WI38 (cell line): Measurements from ENCODE around the gene C1orf146.
"Not testable (repeated sequence)": the region's sequence is repeated elsewhere in the genome, so short reads cannot be mapped to it uniquely, and the experiment has no call there.

ENCODE experiments used
- H3K4me3 ChIP-seq: 2 replicates; pipeline ENCODE4 v1.5.1; 2011; ENCODE audit warnings: low read depth, mild to moderate bottlenecking, control low read depth, low read length
- CTCF ChIP-seq: IDR thresholded peaks from 2 replicates; pipeline ENCODE4 v1.5.1; 2012; ENCODE audit warnings: low read depth, mild to moderate bottlenecking, control low read depth, low read length

The C1orf146 gene

DNA sequence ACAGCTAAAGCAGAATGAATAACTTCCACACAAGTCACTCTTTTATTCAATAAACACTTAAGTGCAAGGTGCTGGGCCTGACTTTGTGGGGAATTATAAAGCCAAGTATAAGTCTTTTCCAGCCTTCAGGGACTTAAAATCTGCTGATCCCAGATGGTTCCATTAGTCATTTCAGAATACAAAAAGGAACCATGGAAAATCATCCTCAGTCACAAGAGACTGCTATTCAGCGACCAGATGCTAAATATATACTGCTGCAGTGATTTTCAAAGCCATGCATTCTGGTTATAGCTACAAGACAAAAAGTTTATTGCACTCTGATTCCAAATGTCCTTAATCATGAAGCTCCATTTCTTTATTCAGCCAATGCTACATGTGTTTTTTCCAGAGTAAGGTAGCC lies 55.3 kb downstream of the C1orf146 start:
- no peak for TF ChIP-seq CTCF
- no peak overlapping the region for H3K4me3 ChIP-seq

- H3K4me3 ChIP-seq: no peak overlapping the region
- TF ChIP-seq CTCF: no peak
These were observed 57.2 kb downstream of the C1orf146 start for GRCh38 chr1:92274939-92275338.

- H3K4me3 ChIP-seq: no peak overlapping the region
- TF ChIP-seq CTCF: no peak
These were observed 58.4 kb downstream of the C1orf146 start for GRCh38 chr1:92276082-92276481.

GRCh38 chr1:92277105-92277723 lies 59.5 kb downstream of the C1orf146 start:
- TF ChIP-seq CTCF: no peak
- H3K4me3 ChIP-seq: no peak overlapping the region

GRCh38 chr1:92279781-92280180 lies 62.1 kb downstream of the C1orf146 start:
- not testable (repeated sequence) for H3K4me3 ChIP-seq

DNA sequence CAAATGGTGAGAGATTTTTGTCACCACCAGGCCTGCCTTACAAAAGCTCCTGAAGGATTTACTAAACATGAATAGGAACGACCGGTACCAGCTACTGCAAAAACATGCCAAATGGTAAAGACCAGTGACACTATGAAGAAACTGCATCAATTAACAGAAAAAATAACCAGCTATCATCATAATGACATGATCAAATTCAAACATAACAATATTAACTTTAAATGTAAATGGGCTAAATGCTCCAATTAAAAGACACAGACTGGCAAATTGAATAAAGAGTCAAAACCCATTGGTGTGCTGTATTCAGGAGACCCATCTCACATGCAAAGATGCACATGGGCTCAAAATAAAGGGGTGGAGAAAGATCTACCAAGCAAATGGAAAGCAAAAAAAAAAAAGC lies 63.7 kb downstream of the C1orf146 start:
- H3K4me3 ChIP-seq: not testable (repeated sequence)

GRCh38 chr1:92291372-92291999 lies 73.8 kb downstream of the C1orf146 start:
- TF ChIP-seq CTCF: peak; percentile 58
- no peak overlapping the region for H3K4me3 ChIP-seq
